ENCODE data around the gene HSPA13. TPM values are rescaled to one million over a fixed set of nuclear protein-coding genes. Genes with fewer than 3 reads are reported as not detected.
A peak's percentile ranks its signal among the peaks of the same experiment; 100 is the strongest.

HSPA13 gene
- 40.9 and 41.6 TPM in 2 replicates for total RNA-seq

DNA sequence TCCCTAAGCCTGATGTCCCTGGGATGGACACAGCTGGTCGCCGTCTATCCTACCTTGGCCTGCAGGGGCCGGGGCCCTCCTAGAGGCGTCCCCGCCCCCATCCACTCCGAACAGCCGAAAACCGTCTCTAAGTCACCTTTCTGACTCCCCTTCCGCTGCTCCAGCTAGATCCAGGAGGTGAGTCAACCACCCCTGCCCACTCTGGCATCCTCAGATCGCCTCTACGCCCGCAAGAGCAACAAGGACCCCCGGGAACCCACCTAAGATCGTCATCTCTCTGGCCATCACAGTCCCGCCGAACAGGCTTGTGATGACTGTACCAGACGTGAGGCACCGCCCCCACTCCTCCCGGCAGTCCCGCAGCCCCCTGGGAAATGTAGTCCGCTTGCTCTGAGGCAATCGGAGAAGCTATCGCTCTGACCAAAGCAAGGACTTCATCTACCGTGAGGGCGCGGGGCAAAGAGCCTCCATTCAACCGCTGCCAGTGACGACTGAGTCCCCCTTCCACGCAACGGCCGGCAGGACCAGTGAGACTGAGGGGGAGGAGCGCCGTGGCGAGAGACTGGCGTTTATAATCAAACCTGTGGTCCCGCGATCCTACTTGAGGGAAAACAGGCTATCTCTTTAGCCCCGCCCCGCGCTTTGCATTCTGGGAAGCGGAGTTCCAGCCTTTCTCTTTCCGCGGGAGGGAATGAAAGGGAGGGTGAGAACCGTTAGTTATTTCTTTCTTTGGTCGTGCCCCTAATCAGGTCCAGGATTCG, at the start of gene HSPA13:
HSPA13 (minus strand) TSS at position 312 of the 761 bp plus-strand sequence; CDS start at position 285, 27 bp downstream.
- Mint-ChIP-seq H3K4me1 (peaks cover 35% of the 10 kb centered on the region), H3K27me3 (peaks cover 2% of the 10 kb centered on the region), H3K4me3 (peak within 1 kb of the TSS; percentile 94), H3K36me3 (ENCODE audit: low read depth) (peaks cover 21% of the 10 kb centered on the region), H3K27ac (peak within 1 kb of the TSS; percentile 96), H3K9me3 (no peaks in the 10 kb centered on the region)
- DNase-seq: peak; percentile 100
- intact Hi-C loops (cut with micrococcal nuclease): loop anchor here (1.0 to 10.0 kb wide), 9 partner anchors 104 to 1346 kb away; partner anchors contain the start of genes NRIP1, RBM11, SAMSN1 and USP25

- intact Hi-C loops (cut with micrococcal nuclease): no loop called here
- peaks cover 8% of the 10 kb centered on the region for H3K27me3 Mint-ChIP-seq
- H3K27ac Mint-ChIP-seq: no peak overlapping the region
- no peak for DNase-seq
- H3K36me3 Mint-ChIP-seq (ENCODE audit: low read depth): no peaks in the 10 kb centered on the region
- no peak overlapping the region for H3K4me3 Mint-ChIP-seq
- no peaks in the 10 kb centered on the region for H3K4me1 Mint-ChIP-seq
- peaks cover 20% of the 10 kb centered on the region for H3K9me3 Mint-ChIP-seq
These were observed 36.0 kb upstream of the HSPA13 start for GRCh38 chr21:14418920-14419319.

GRCh38 chr21:14414932-14415508, 32.1 kb upstream of the HSPA13 start:
- intact Hi-C loops (cut with micrococcal nuclease): no loop called here
- no peak for DNase-seq
- H3K27ac Mint-ChIP-seq: no peak overlapping the region
- no peak overlapping the region for H3K4me3 Mint-ChIP-seq
- H3K4me1 Mint-ChIP-seq: no peaks in the 10 kb centered on the region
- no peaks in the 10 kb centered on the region for H3K27me3 Mint-ChIP-seq
- peaks cover 14% of the 10 kb centered on the region for H3K9me3 Mint-ChIP-seq
- no peaks in the 10 kb centered on the region for H3K36me3 Mint-ChIP-seq (ENCODE audit: low read depth)

DNA sequence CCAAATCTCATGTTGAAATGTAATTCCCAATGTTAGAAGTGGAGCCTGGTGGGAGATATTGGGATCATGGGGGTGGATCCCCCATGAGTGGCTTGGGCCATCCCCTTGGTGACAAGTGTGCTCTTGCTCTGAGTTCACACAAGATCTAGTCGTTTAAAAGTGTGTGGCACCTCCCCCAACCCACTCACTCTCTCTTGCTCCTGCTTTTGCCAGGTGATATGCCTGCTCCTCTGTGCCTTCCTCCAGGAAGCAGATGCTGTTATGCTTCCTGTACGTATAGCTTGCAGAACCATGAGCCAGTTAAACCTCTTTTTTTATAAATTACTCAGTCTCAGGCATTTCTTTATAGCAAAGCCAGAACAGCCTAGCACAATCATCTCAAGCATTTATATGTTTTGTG, 23.0 kb upstream of the HSPA13 start:
- Mint-ChIP-seq H3K4me3 (no peak overlapping the region), H3K4me1 (peaks cover 5% of the 10 kb centered on the region), H3K9me3 (no peaks in the 10 kb centered on the region), H3K36me3 (ENCODE audit: low read depth) (no peaks in the 10 kb centered on the region), H3K27me3 (peaks cover 2% of the 10 kb centered on the region), H3K27ac (no peak overlapping the region)
- peak; percentile 52 for DNase-seq
- intact Hi-C loops (cut with micrococcal nuclease): loop anchor here (10.0 kb wide), 1 partner anchor 329 kb away; no protein-coding TSS in a partner anchor

- DNase-seq: peak; percentile 51
- no peaks in the 10 kb centered on the region for H3K36me3 Mint-ChIP-seq (ENCODE audit: low read depth)
- no peak overlapping the region for H3K27ac Mint-ChIP-seq
- H3K9me3 Mint-ChIP-seq: no peaks in the 10 kb centered on the region
- peaks cover 5% of the 10 kb centered on the region for H3K4me1 Mint-ChIP-seq
- no peak overlapping the region for H3K4me3 Mint-ChIP-seq
- intact Hi-C loops (cut with micrococcal nuclease): loop anchor here (10.0 kb wide), 1 partner anchor 330 kb away; no protein-coding TSS in a partner anchor
- H3K27me3 Mint-ChIP-seq: peaks cover 2% of the 10 kb centered on the region
These were observed 22.3 kb upstream of the HSPA13 start for GRCh38 chr21:14405225-14405624.

- no peaks in the 10 kb centered on the region for H3K36me3 Mint-ChIP-seq (ENCODE audit: low read depth)
- peaks cover 4% of the 10 kb centered on the region for H3K27me3 Mint-ChIP-seq
- intact Hi-C loops (cut with micrococcal nuclease): loop anchor here (2.0 to 10.0 kb wide), 5 partner anchors 331 to 1189 kb away; no protein-coding TSS in a partner anchor
- peaks cover 4% of the 10 kb centered on the region for H3K9me3 Mint-ChIP-seq
- no peak overlapping the region for H3K4me3 Mint-ChIP-seq
- H3K27ac Mint-ChIP-seq: no peak overlapping the region
- peak; percentile 63 for DNase-seq
- H3K4me1 Mint-ChIP-seq: peaks cover 5% of the 10 kb centered on the region
These were observed 20.9 kb upstream of the HSPA13 start for GRCh38 chr21:14403681-14404318.

- Mint-ChIP-seq H3K4me1 (peaks cover 5% of the 10 kb centered on the region), H3K27ac (no peak overlapping the region), H3K4me3 (no peak overlapping the region), H3K9me3 (peaks cover 5% of the 10 kb centered on the region), H3K36me3 (ENCODE audit: low read depth) (no peaks in the 10 kb centered on the region), H3K27me3 (peaks cover 11% of the 10 kb centered on the region)
- no peak for DNase-seq
- intact Hi-C loops (cut with micrococcal nuclease): loop anchor here (5.0 to 10.0 kb wide), 4 partner anchors 334 to 1191 kb away; no protein-coding TSS in a partner anchor
These were observed 18.3 kb upstream of the HSPA13 start for GRCh38 chr21:14401217-14401616.

DNA sequence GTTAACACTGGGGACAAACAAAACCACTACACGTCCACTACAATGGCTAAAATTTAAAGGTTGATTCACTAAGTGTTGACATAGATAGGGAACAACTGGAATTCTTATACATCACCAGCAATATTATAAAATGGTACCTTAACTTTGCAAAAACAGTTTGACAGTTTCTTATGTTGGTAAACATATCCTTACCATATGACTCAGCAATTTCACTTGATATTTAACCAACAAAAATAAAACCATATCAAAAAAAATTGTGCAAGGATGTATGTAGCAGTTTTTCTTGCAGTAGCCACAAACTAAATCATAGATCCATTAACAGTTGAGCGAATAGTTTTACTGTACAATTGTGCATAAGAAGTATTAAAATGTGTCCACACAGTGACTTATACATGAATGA, 5.3 kb upstream of the HSPA13 start:
- peaks cover 12% of the 10 kb centered on the region for H3K4me1 Mint-ChIP-seq
- peaks cover 15% of the 10 kb centered on the region for H3K27me3 Mint-ChIP-seq
- H3K9me3 Mint-ChIP-seq: no peaks in the 10 kb centered on the region
- peaks cover 2% of the 10 kb centered on the region for H3K36me3 Mint-ChIP-seq (ENCODE audit: low read depth)
- H3K4me3 Mint-ChIP-seq: no peak overlapping the region
- H3K27ac Mint-ChIP-seq: no peak overlapping the region
- no peak for DNase-seq
- intact Hi-C loops (cut with micrococcal nuclease): loop anchor here (10.0 kb wide), 2 partner anchors 133 to 1127 kb away; no protein-coding TSS in a partner anchor

GRCh38 chr21:14384453-14384852, 1.5 kb upstream of the HSPA13 start:
- no peak for DNase-seq
- peaks cover 12% of the 10 kb centered on the region for H3K36me3 Mint-ChIP-seq (ENCODE audit: low read depth)
- intact Hi-C loops (cut with micrococcal nuclease): loop anchor here (5.0 to 10.0 kb wide), 4 partner anchors 130 to 1130 kb away; no protein-coding TSS in a partner anchor

GRCh38 chr21:14383596-14384180, 742 bp upstream of the HSPA13 start:
- H3K4me1 Mint-ChIP-seq: peaks cover 32% of the 10 kb centered on the region

More at GRCh38 chr21:14384453-14384852, 1.5 kb upstream of the HSPA13 start:
- H3K27me3 Mint-ChIP-seq: peaks cover 5% of the 10 kb centered on the region
- peaks cover 30% of the 10 kb centered on the region for H3K4me1 Mint-ChIP-seq
- no peaks in the 10 kb centered on the region for H3K9me3 Mint-ChIP-seq
- H3K4me3 Mint-ChIP-seq: peak overlapping the region; percentile 94
- H3K27ac Mint-ChIP-seq: no peak overlapping the region

DNA sequence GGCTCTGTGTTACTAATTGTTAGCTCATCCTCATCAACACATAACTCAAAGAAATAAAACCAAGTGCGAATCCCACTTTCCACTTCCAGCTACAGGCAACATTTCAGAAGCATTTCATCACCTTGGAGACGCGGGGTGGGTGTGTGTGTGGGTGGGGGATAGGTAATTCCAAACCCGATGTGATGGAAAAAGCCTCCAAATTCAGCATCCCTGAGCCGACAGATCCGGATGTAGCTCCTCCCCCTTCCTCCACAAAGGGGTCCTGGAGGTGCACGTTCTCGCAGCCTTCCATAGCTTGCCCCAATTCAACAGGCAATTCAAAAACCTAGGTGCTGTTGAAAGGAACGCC, 486 bp downstream of the HSPA13 start:
- H3K4me3 Mint-ChIP-seq: peak overlapping the region; percentile 94
- peak overlapping the region; percentile 96 for H3K27ac Mint-ChIP-seq
- H3K4me1 Mint-ChIP-seq: peaks cover 40% of the 10 kb centered on the region
- intact Hi-C loops (cut with micrococcal nuclease): loop anchor here (2.0 to 10.0 kb wide), 7 partner anchors 104 to 1132 kb away; partner anchors contain the start of genes NRIP1 and SAMSN1
- no peak for DNase-seq
- H3K9me3 Mint-ChIP-seq: no peaks in the 10 kb centered on the region
- H3K27me3 Mint-ChIP-seq: peaks cover 1% of the 10 kb centered on the region
- peaks cover 27% of the 10 kb centered on the region for H3K36me3 Mint-ChIP-seq (ENCODE audit: low read depth)

More at GRCh38 chr21:14383596-14384180, 742 bp upstream of the HSPA13 start:
- Mint-ChIP-seq H3K36me3 (ENCODE audit: low read depth) (peaks cover 17% of the 10 kb centered on the region), H3K27ac (peak overlapping the region; percentile 96), H3K4me3 (peak overlapping the region; percentile 94), H3K27me3 (peaks cover 4% of the 10 kb centered on the region), H3K9me3 (no peaks in the 10 kb centered on the region)
- no peak for DNase-seq
- intact Hi-C loops (cut with micrococcal nuclease): loop anchor here (1.0 to 10.0 kb wide), 9 partner anchors 103 to 1346 kb away; partner anchors contain the start of genes NRIP1, RBM11, SAMSN1 and USP25

DNA sequence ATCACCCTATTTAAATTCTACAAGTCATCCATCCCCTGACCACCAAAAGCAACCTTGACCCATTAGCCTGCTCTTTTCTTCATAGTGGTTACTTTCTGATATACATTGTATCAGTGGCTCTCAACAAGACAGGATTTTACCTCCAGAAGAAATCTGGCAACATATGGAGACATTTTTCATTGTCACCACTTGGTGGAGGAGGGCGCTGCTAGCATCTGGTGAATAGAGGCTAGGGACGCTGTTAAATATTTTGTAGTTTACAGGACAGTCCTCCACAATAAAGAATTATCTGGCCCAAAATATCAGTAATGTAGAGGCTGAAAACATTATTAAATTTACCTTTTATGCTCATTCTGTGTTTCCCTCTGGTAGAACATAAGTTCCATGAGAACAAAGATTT, 6.1 kb downstream of the HSPA13 start:
- Mint-ChIP-seq H3K9me3 (no peaks in the 10 kb centered on the region), H3K36me3 (ENCODE audit: low read depth) (peaks cover 56% of the 10 kb centered on the region)
- DNase-seq: no peak

GRCh38 chr21:14366998-14367397, 15.9 kb downstream of the HSPA13 start:
- DNase-seq: no peak
- peaks cover 2% of the 10 kb centered on the region for H3K36me3 Mint-ChIP-seq (ENCODE audit: low read depth)
- H3K4me3 Mint-ChIP-seq: no peak overlapping the region
- peaks cover 7% of the 10 kb centered on the region for H3K27me3 Mint-ChIP-seq
- no peaks in the 10 kb centered on the region for H3K9me3 Mint-ChIP-seq
- intact Hi-C loops (cut with micrococcal nuclease): no loop called here
- no peaks in the 10 kb centered on the region for H3K4me1 Mint-ChIP-seq
- no peak overlapping the region for H3K27ac Mint-ChIP-seq

More for the DNA sequence above, 6.1 kb downstream of the HSPA13 start:
- no peak overlapping the region for H3K4me3 Mint-ChIP-seq
- H3K27ac Mint-ChIP-seq: no peak overlapping the region
- H3K27me3 Mint-ChIP-seq: no peaks in the 10 kb centered on the region
- intact Hi-C loops (cut with micrococcal nuclease): no loop called here
- peaks cover 28% of the 10 kb centered on the region for H3K4me1 Mint-ChIP-seq

Measured in activated CD4-positive, alpha-beta T cell treated with anti-CD3 and anti-CD28 coated beads, Interleukin-2, amount 10 ng/mL, durations not matched to agents 24 days and 14 days (primary cell).